Endodermal cell (in vitro differentiated cells): ENCODE results near the gene PRMT7. TPM values are rescaled to one million over a fixed set of nuclear protein-coding genes. Genes with fewer than 3 reads are reported as not detected.

Source experiments
- DNase-seq: peaks from one replicate; pipeline ENCODE4 v3.0.0-alpha.2; 2017
- H3K27ac ChIP-seq: 2 replicates; pipeline ENCODE4 v1.5.1; 2013; ENCODE audit warnings: mild to moderate bottlenecking, low read depth, low read length, moderate library complexity
- H3K27me3 ChIP-seq: 2 replicates; pipeline ENCODE4 v1.6.1; 2013; ENCODE audit warnings: mild to moderate bottlenecking, low read length, moderate library complexity; ENCODE audit not compliant: insufficient read depth, control insufficient read depth, poor library complexity, severe bottlenecking
- H3K36me3 ChIP-seq: 2 replicates; pipeline ENCODE4 v1.7.0; 2013; ENCODE audit warnings: mild to moderate bottlenecking, low read length, moderate library complexity; ENCODE audit not compliant: control insufficient read depth, insufficient read depth
- H3K4me1 ChIP-seq: one replicate; pipeline ENCODE4 v1.7.0; 2013; ENCODE audit warnings: low read length; ENCODE audit not compliant: control insufficient read depth, insufficient read depth
- H3K4me3 ChIP-seq: 2 replicates; pipeline ENCODE4 v1.5.1; 2013; ENCODE audit warnings: mild to moderate bottlenecking, low read length, moderate library complexity
- H3K9ac ChIP-seq: 2 replicates; pipeline ENCODE4 v1.6.1; 2013; ENCODE audit warnings: mild to moderate bottlenecking, low read length, moderate library complexity; ENCODE audit not compliant: poor library complexity, severe bottlenecking; ENCODE audit errors: extremely low read depth
- H3K9me3 ChIP-seq: 2 replicates; pipeline ENCODE4 v1.6.1; 2013; ENCODE audit warnings: mild to moderate bottlenecking, low read length, moderate library complexity; ENCODE audit not compliant: control insufficient read depth
- H3K27ac Mint-ChIP-seq: 2 replicates; pipeline ENCODE4 v1.8.0; 2020; ENCODE audit warnings: mixed read lengths
- H3K27me3 Mint-ChIP-seq: 2 replicates; pipeline ENCODE4 v1.8.0; 2021; ENCODE audit warnings: mild to moderate bottlenecking, mixed read lengths; ENCODE audit not compliant: insufficient read depth
- H3K36me3 Mint-ChIP-seq: 2 replicates; pipeline ENCODE4 v1.8.0; 2020; ENCODE audit warnings: low read depth, mixed read lengths
- H3K4me1 Mint-ChIP-seq: 2 replicates; pipeline ENCODE4 v1.8.0; 2020; ENCODE audit warnings: mixed read lengths
- H3K4me3 Mint-ChIP-seq: 2 replicates; pipeline ENCODE4 v1.8.0; 2020; ENCODE audit warnings: mild to moderate bottlenecking, moderate library complexity, mixed read lengths
- H3K9me3 Mint-ChIP-seq: 2 replicates; pipeline ENCODE4 v1.8.0; 2020; ENCODE audit warnings: mild to moderate bottlenecking, mixed read lengths
- CTCF ChIP-seq: fragments of 200-600 bp; sonication (generic); conservative IDR thresholded peaks from 2 replicates; pipeline ENCODE4 v1.5.0; 2021; ENCODE audit warnings: antibody characterized with exemption, mild to moderate bottlenecking
- WGBS, 2 experiments: methylation state at CpG; one replicate each; pipeline versions ENCODE4 v1.1.5 to v1.1.7; 2013; ENCODE audit warnings: missing lambda C conversion rate in 2 of 2, mixed read lengths in 1 of 2; ENCODE audit not compliant: insufficient coverage in 1 of 2, insufficient read length in 1 of 2; 5-methylcytosine and 5-hydroxymethylcytosine counted together
- total RNA-seq, 2 donors: library from RNA; stranded (reverse); fragmentation: NEBNext Ultra II Directional in 1 of 2; extraction: Animal tissue kit (Norgen Biotek cat#: 25700) in 1 of 2; gene quantifications; 2 replicates in 1 of 2; 3 replicates in 1 of 2; pipeline ENCODE4 v1.2.1, GENCODE V29; 2021

PRMT7 gene
- total RNA-seq, 2 donors from 2014 or later, result 63.9 to 68.5 TPM

- Mint-ChIP-seq H3K9me3 (no peaks in the 10 kb centered on the region), H3K4me1 (no peaks in the 10 kb centered on the region), H3K27ac (no peak overlapping the region), H3K36me3 (peaks cover 63% of the 10 kb centered on the region), H3K27me3 (no peaks in the 10 kb centered on the region), H3K4me3 (no peak overlapping the region)
- peaks cover 4% of the 10 kb centered on the region for H3K4me1 ChIP-seq
- TF ChIP-seq CTCF, result no peak
- H3K4me3 ChIP-seq, result no peak overlapping the region
- no peaks in the 10 kb centered on the region for H3K27me3 ChIP-seq
- no peaks in the 10 kb centered on the region for H3K9me3 ChIP-seq
- H3K9ac ChIP-seq, result no peak overlapping the region
- 80 to 96% methylated on average over 2 to 11 of the region's 11 CpGs for WGBS, 2 experiments
- peaks cover 61% of the 10 kb centered on the region for H3K36me3 ChIP-seq
- H3K27ac ChIP-seq, result no peak overlapping the region
- no peak for DNase-seq
Measured at GRCh38 chr16:68351991-68352431, 41.2 kb downstream of the PRMT7 start.

GRCh38 chr16:68353366-68353765, 42.5 kb downstream of the PRMT7 start:
- no peak for DNase-seq
- Mint-ChIP-seq H3K9me3 (no peaks in the 10 kb centered on the region), H3K4me3 (no peak overlapping the region), H3K27ac (no peak overlapping the region), H3K36me3 (peaks cover 55% of the 10 kb centered on the region), H3K4me1 (no peaks in the 10 kb centered on the region), H3K27me3 (no peaks in the 10 kb centered on the region)
- no peak for TF ChIP-seq CTCF
- Histone ChIP-seq H3K27ac (no peak overlapping the region), H3K9ac (no peak overlapping the region), H3K4me3 (no peak overlapping the region), H3K4me1 (peaks cover 4% of the 10 kb centered on the region), H3K27me3 (no peaks in the 10 kb centered on the region), H3K9me3 (no peaks in the 10 kb centered on the region), H3K36me3 (peaks cover 56% of the 10 kb centered on the region)
- 88 to 90% methylated on average over 3 to 13 of the region's 13 CpGs for WGBS, 2 experiments

- no peak for DNase-seq
Measured at GRCh38 chr16:68354816-68355215, 44.0 kb downstream of the PRMT7 start.

More at GRCh38 chr16:68354816-68355215, 44.0 kb downstream of the PRMT7 start:
- Mint-ChIP-seq H3K4me1 (no peaks in the 10 kb centered on the region), H3K36me3 (peaks cover 44% of the 10 kb centered on the region), H3K27me3 (no peaks in the 10 kb centered on the region), H3K9me3 (no peaks in the 10 kb centered on the region), H3K4me3 (no peak overlapping the region), H3K27ac (no peak overlapping the region)
- H3K36me3 ChIP-seq, result peaks cover 47% of the 10 kb centered on the region
- no peaks in the 10 kb centered on the region for H3K9me3 ChIP-seq
- no peak for TF ChIP-seq CTCF
- H3K27me3 ChIP-seq, result no peaks in the 10 kb centered on the region
- no peak overlapping the region for H3K9ac ChIP-seq
- 94 to 100% methylated on average over 5 to 9 of the region's 9 CpGs for WGBS, 2 experiments
- no peak overlapping the region for H3K27ac ChIP-seq
- peaks cover 4% of the 10 kb centered on the region for H3K4me1 ChIP-seq
- no peak overlapping the region for H3K4me3 ChIP-seq
